Ovary (tissue), 3 donors: ENCODE measurements around the gene CPTP.

Source experiments
- CTCF ChIP-seq, 3 donors: fragments of 450-650 bp in 2 of 3; fragments of 200-600 bp in 1 of 3; IDR thresholded peaks; one replicate each; pipeline versions ENCODE4 v1.5.1 to v1.8.0; 2016 to 2022; ENCODE audit warnings: antibody characterized with exemption in 3 of 3, mild to moderate bottlenecking in 1 of 3
- EP300 ChIP-seq: sonication (generic); formaldehyde crosslinking; IDR thresholded peaks from one replicate; pipeline ENCODE4 v1.6.1; 2017; ENCODE audit warnings: antibody characterized with exemption
- donor health status: DM: no; HTN: no; CAD: no.

GRCh38 chr1:1336931-1337792 lies 12.6 kb downstream of the CPTP start:
- TF ChIP-seq EP300 (no peak), CTCF (IDR thresholded peaks at IDR 0.05) (no peak)
